ENCODE measurements around the gene SCARB1. TPM values are rescaled to one million over a fixed set of nuclear protein-coding genes. Genes with fewer than 3 reads are reported as not detected.

SCARB1 gene
- total RNA-seq, 1 donor from 2014 or later: 81.1 TPM

DNA sequence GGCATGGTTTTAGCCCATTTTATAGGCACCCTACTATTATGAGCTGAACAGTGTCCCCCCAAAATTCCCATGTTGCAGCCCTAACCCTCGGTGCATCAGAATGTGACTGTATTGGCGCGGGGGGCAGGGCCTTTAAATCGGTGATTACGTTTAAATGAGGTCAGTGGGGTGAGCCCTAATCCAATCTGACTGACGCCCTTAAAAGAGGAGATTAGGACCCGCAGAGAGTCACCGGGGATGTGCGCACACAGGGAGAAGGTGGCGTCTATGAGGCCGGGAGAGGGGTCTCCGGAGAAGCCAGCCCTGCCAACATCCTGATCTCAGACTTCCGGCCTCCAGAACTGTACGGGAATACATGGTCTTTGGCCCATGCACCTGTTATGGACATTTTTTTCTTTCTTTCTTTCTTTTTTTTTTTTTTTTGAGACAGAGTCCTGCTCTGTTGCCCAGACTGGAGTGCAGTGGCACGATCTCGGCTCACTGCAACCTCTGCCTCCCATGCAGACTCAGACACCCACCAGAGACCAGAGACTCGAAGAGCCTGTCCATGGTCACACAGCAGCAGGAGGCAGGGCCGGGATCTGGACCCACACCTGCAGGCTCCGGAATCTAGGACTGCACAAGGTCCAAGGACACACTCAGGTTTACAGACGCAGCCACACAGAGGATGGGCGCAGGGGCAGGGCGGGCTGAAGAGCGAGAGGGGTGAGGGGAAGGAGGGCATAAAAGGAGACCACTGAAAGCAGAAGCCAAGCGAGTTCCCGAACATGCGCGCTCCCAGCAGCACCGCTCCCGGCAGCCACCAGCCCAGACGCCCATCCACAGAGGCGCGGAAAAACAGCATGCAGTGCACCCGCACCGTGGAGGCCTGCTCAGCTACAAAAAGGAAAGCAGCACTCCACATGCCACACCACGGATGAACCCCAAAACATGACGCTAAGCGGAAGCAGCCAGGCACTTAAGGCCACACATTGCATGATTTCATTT is 19.0 kb downstream of the SCARB1 start:
- Histone ChIP-seq H3K9me3 (no peaks in the 10 kb centered on the region), H3K4me1 (peaks cover 0 to 3% of the 10 kb centered on the region in 2 donors), H3K36me3 (no peaks in the 10 kb centered on the region), H3K27ac (no peak overlapping the region), H3K27me3 (no peaks in the 10 kb centered on the region), H3K4me3 (no peak overlapping the region)
- TF ChIP-seq, protein P1, sequence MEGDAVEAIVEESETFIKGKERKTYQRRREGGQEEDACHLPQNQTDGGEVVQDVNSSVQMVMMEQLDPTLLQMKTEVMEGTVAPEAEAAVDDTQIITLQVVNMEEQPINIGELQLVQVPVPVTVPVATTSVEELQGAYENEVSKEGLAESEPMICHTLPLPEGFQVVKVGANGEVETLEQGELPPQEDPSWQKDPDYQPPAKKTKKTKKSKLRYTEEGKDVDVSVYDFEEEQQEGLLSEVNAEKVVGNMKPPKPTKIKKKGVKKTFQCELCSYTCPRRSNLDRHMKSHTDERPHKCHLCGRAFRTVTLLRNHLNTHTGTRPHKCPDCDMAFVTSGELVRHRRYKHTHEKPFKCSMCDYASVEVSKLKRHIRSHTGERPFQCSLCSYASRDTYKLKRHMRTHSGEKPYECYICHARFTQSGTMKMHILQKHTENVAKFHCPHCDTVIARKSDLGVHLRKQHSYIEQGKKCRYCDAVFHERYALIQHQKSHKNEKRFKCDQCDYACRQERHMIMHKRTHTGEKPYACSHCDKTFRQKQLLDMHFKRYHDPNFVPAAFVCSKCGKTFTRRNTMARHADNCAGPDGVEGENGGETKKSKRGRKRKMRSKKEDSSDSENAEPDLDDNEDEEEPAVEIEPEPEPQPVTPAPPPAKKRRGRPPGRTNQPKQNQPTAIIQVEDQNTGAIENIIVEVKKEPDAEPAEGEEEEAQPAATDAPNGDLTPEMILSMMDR (IDR thresholded peaks at IDR 0.05): no peak
- intact Hi-C loops (cut with DNase I): no loop called here
- no peak for DNase-seq (ENCODE audit: low spot score in 2 of 2)

DNA sequence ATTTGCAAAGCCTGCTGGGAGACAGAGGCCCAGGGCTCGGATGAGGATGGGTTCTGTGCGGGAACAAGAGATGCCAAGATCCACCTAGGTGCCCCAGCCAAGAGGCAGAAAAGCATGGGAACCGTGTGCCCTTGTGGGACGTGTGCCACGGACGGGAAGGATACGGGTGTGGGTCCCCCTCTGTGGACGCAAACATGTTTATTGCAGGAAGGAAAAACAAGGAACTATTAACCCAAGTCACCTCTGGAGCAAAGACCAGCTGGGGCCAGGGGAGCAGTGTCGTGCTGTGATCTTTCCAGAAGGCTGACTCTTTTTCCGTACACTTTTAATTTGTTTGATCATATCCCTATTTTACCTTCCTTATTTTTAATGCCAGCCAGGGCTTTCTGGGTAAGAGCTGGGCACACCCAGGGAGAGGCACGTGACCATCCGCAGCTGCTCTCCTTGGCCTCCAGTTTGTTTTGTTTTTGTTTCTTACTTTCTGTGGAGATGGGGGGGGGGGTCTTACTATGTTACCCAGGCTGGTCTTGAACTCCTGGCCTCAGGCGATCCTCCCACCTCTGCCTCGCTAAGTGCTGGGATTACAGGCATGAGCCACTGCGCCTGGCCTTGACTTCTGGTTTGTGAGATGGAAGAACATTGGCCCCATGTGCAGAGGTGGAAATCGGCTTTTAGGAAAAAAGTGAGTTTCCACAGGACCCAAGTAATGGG is 20.7 kb downstream of the SCARB1 start:
- H3K36me3 ChIP-seq: no peaks in the 10 kb centered on the region
- intact Hi-C loops (cut with DNase I): no loop called here
- H3K4me1 ChIP-seq: peaks cover 0 to 8% of the 10 kb centered on the region in 2 donors
- no peak overlapping the region for H3K4me3 ChIP-seq
- H3K27ac ChIP-seq: peak overlapping the region in 1 of 2 donors; percentile 24
- no peaks in the 10 kb centered on the region for H3K27me3 ChIP-seq
- TF ChIP-seq, protein P1 (IDR thresholded peaks at IDR 0.05): no peak
- DNase-seq (ENCODE audit: low spot score in 2 of 2): no peak
- H3K9me3 ChIP-seq: no peaks in the 10 kb centered on the region

DNA sequence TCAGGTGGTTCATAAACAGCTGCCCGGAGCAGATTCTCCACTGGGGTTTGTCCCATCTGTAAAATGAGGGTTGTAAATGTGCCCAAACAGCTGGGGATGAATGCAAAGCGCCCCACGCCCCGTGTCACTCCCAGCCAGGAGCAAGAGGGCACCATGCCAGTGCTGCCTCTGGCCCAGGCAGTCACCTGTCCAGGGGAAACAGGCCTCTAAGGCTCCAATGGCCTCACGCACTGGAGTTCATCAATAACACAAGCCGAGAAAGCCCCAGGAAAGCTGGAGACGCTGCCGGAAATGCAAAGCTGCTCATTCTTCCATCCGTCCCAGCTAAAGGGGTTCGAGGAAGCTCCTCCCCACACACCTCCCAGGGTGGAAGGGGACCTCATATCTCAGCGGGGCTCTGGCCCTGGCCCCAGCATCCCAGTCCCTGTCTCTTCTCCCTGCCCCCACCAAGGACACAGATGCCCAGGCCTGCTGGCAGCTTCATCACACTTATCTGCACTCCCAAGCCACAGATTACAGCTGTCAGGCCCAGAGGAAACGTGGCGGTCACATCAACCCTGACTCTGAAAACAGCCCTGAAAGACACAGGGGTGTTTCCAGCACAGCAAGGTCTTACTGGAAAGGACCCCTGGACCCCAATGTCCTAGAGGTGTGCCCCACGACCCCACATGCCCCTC is 21.5 kb downstream of the SCARB1 start:
- no peak for DNase-seq (ENCODE audit: low spot score in 2 of 2)
- TF ChIP-seq, protein P1 (IDR thresholded peaks at IDR 0.05): no peak
- Histone ChIP-seq H3K27ac (peak overlapping the region in 1 of 2 donors; percentile 24), H3K4me1 (peaks cover 0 to 9% of the 10 kb centered on the region in 2 donors), H3K4me3 (no peak overlapping the region), H3K27me3 (no peaks in the 10 kb centered on the region), H3K9me3 (no peaks in the 10 kb centered on the region), H3K36me3 (no peaks in the 10 kb centered on the region)
- intact Hi-C loops (cut with DNase I): no loop called here

- TF ChIP-seq, protein P1 (IDR thresholded peaks at IDR 0.05): no peak
- no peak for DNase-seq (ENCODE audit: low spot score in 2 of 2)
- no peaks in the 10 kb centered on the region for H3K9me3 ChIP-seq
- H3K27ac ChIP-seq: no peak overlapping the region
- intact Hi-C loops (cut with DNase I): no loop called here
- no peaks in the 10 kb centered on the region for H3K27me3 ChIP-seq
- no peaks in the 10 kb centered on the region for H3K36me3 ChIP-seq
- H3K4me1 ChIP-seq: peaks cover 0 to 8% of the 10 kb centered on the region in 2 donors
- H3K4me3 ChIP-seq: no peak overlapping the region
Observed at GRCh38 chr12:124841558-124841945, 22.1 kb downstream of the SCARB1 start.

- Histone ChIP-seq H3K9me3 (no peaks in the 10 kb centered on the region), H3K27ac (no peak overlapping the region), H3K4me1 (peaks cover 0 to 8% of the 10 kb centered on the region in 2 donors), H3K36me3 (no peaks in the 10 kb centered on the region), H3K27me3 (no peaks in the 10 kb centered on the region), H3K4me3 (no peak overlapping the region)
- intact Hi-C loops (cut with DNase I): no loop called here
- DNase-seq (ENCODE audit: low spot score in 2 of 2): peak in 1 of 2 donors; percentile 74
- TF ChIP-seq, protein P1 (IDR thresholded peaks at IDR 0.05): no peak
Observed at GRCh38 chr12:124837958-124838803, 25.5 kb downstream of the SCARB1 start.
